ENCODE data around the gene AGTRAP. TPM values are rescaled to one million over a fixed set of nuclear protein-coding genes. Genes with fewer than 3 reads are reported as not detected.

The AGTRAP gene
- total and polyA plus RNA-seq, 2 donors (not counting 1 experiment from before 2014, with no cell fraction given), result 25.5 to 58.8 TPM

GRCh38 chr1:11764115-11764514 is 28.2 kb downstream of the AGTRAP start:
- no peak for DNase-seq (ENCODE audit: low read depth in 2 of 2)
- no peaks in the 10 kb centered on the region for H3K36me3 ChIP-seq (ENCODE audit: control insufficient read depth, insufficient read depth, low read length)
- no peaks in the 10 kb centered on the region for H3K79me2 ChIP-seq (ENCODE audit: control insufficient read depth, insufficient read depth, low read length)
- no peaks in the 10 kb centered on the region for H3K9me3 ChIP-seq (ENCODE audit: control insufficient read depth, insufficient read depth, low read depth, low read length)
- no peaks in the 10 kb centered on the region for H3K4me1 ChIP-seq (ENCODE audit: control insufficient read depth, extremely low read depth, insufficient read depth, low read length)
- no peak overlapping the region for H3K4me3 ChIP-seq (replicated peaks in 1 of 4; ENCODE audit: control extremely low read depth in 1 of 4, insufficient read depth in 1 of 4, low read depth in 3 of 4, low read length in 4 of 4)
- no peaks in the 10 kb centered on the region for H4K20me1 ChIP-seq (ENCODE audit: control insufficient read depth, extremely low read depth, insufficient read depth, low read length)
- H3K27me3 ChIP-seq (ENCODE audit: control insufficient read depth, insufficient read depth, low read length), result peaks cover 14% of the 10 kb centered on the region
- TF ChIP-seq CTCF (conservative IDR thresholded peaks at IDR 0.05 in 1 of 2, IDR thresholded peaks at IDR 0.05 in 1 of 2; ENCODE audit: low read depth in 1 of 2, low read length in 2 of 2) (no peak), EZH2 (IDR thresholded peaks at IDR 0.05; ENCODE audit: low read length, missing control alignments) (no peak)
- H3K27ac ChIP-seq (ENCODE audit: insufficient read depth, low read length), result no peak overlapping the region
- H2AFZ ChIP-seq (ENCODE audit: low read length), result no peak overlapping the region
- no peak overlapping the region for H3K4me2 ChIP-seq (ENCODE audit: extremely low read depth, insufficient read depth, low read length)
- no peak overlapping the region for H3K9ac ChIP-seq (ENCODE audit: insufficient read depth, low read length)

- no peak for DNase-seq (ENCODE audit: low read depth in 2 of 2)
- Histone ChIP-seq H3K27ac (ENCODE audit: insufficient read depth, low read length) (no peak overlapping the region), H3K36me3 (ENCODE audit: control insufficient read depth, insufficient read depth, low read length) (no peaks in the 10 kb centered on the region), H2AFZ (ENCODE audit: low read length) (no peak overlapping the region), H3K79me2 (ENCODE audit: control insufficient read depth, insufficient read depth, low read length) (no peaks in the 10 kb centered on the region), H3K4me1 (ENCODE audit: control insufficient read depth, extremely low read depth, insufficient read depth, low read length) (no peaks in the 10 kb centered on the region), H3K4me3 (replicated peaks in 1 of 4; ENCODE audit: control extremely low read depth in 1 of 4, insufficient read depth in 1 of 4, low read depth in 3 of 4, low read length in 4 of 4) (no peak overlapping the region), H4K20me1 (ENCODE audit: control insufficient read depth, extremely low read depth, insufficient read depth, low read length) (no peaks in the 10 kb centered on the region), H3K27me3 (ENCODE audit: control insufficient read depth, insufficient read depth, low read length) (peaks cover 14% of the 10 kb centered on the region), H3K9me3 (ENCODE audit: control insufficient read depth, insufficient read depth, low read depth, low read length) (no peaks in the 10 kb centered on the region), H3K9ac (ENCODE audit: insufficient read depth, low read length) (no peak overlapping the region), H3K4me2 (ENCODE audit: extremely low read depth, insufficient read depth, low read length) (no peak overlapping the region)
- TF ChIP-seq CTCF (conservative IDR thresholded peaks at IDR 0.05 in 1 of 2, IDR thresholded peaks at IDR 0.05 in 1 of 2; ENCODE audit: low read depth in 1 of 2, low read length in 2 of 2) (no peak), EZH2 (IDR thresholded peaks at IDR 0.05; ENCODE audit: low read length, missing control alignments) (no peak)
Measured at GRCh38 chr1:11764519-11764918, 28.6 kb downstream of the AGTRAP start.

- Histone ChIP-seq H3K36me3 (ENCODE audit: control insufficient read depth, insufficient read depth, low read length) (no peaks in the 10 kb centered on the region), H3K27me3 (ENCODE audit: control insufficient read depth, insufficient read depth, low read length) (peaks cover 14% of the 10 kb centered on the region), H2AFZ (ENCODE audit: low read length) (no peak overlapping the region), H3K4me1 (ENCODE audit: control insufficient read depth, extremely low read depth, insufficient read depth, low read length) (no peaks in the 10 kb centered on the region), H3K79me2 (ENCODE audit: control insufficient read depth, insufficient read depth, low read length) (no peaks in the 10 kb centered on the region), H3K4me2 (ENCODE audit: extremely low read depth, insufficient read depth, low read length) (no peak overlapping the region), H4K20me1 (ENCODE audit: control insufficient read depth, extremely low read depth, insufficient read depth, low read length) (no peaks in the 10 kb centered on the region), H3K4me3 (replicated peaks in 1 of 4; ENCODE audit: control extremely low read depth in 1 of 4, insufficient read depth in 1 of 4, low read depth in 3 of 4, low read length in 4 of 4) (no peak overlapping the region), H3K9ac (ENCODE audit: insufficient read depth, low read length) (no peak overlapping the region), H3K27ac (ENCODE audit: insufficient read depth, low read length) (no peak overlapping the region), H3K9me3 (ENCODE audit: control insufficient read depth, insufficient read depth, low read depth, low read length) (no peaks in the 10 kb centered on the region)
- no peak for DNase-seq (ENCODE audit: low read depth in 2 of 2)
- no peak for TF ChIP-seq EZH2 (IDR thresholded peaks at IDR 0.05; ENCODE audit: low read length, missing control alignments)
- TF ChIP-seq CTCF (conservative IDR thresholded peaks at IDR 0.05 in 1 of 2, IDR thresholded peaks at IDR 0.05 in 1 of 2; ENCODE audit: low read depth in 1 of 2, low read length in 2 of 2), result no peak
Measured at GRCh38 chr1:11765661-11766428, 29.9 kb downstream of the AGTRAP start.

Data from fibroblast of lung (primary cell).